AG04450 (cell line): ENCODE results near the gene PCYT1B. TPM values are rescaled to one million over a fixed set of nuclear protein-coding genes. Genes with fewer than 3 reads are reported as not detected.

Experiments
- CTCF ChIA-PET: fragments of 300-600, 350-600 bp; formaldehyde crosslinking; extraction: SDS; loops from one replicate; lab custom pipeline; 2022; ENCODE audit warnings: antibody characterized with exemption, inconsistent platforms; lab: Charles Lee
- POLR2A ChIA-PET: fragments of 350-600 bp; formaldehyde crosslinking; extraction: SDS; loops from one replicate; lab custom pipeline; 2021; ENCODE audit warnings: antibody characterized with exemption, inconsistent platforms; lab: Yijun Ruan, JAX
- DNase-seq: peaks from one replicate; pipeline ENCODE4 v3.0.0-alpha.2; 2011; ENCODE audit warnings: low read depth, low spot score
- H3K27ac ChIP-seq: one replicate; pipeline ENCODE4 v1.5.1; 2012; ENCODE audit warnings: low read depth, low read length, control low read depth
- H3K27me3 ChIP-seq: one replicate; pipeline ENCODE4 v1.6.0; 2012; ENCODE audit warnings: low read length; ENCODE audit not compliant: control insufficient read depth, insufficient read depth
- H3K4me3 ChIP-seq: 2 replicates; pipeline ENCODE4 v1.5.1; 2011; ENCODE audit warnings: mild to moderate bottlenecking, low read depth, low read length, control low read depth
- H3K9me3 ChIP-seq: 2 replicates; pipeline ENCODE4 v1.5.1; 2012; ENCODE audit warnings: low read length; ENCODE audit not compliant: control insufficient read depth, insufficient read depth
- polyA plus RNA-seq: library from polyadenylated mRNA; depleted of rRNA; stranded (reverse); fragments of >200 nt; gene quantifications from 2 replicates; pipeline ENCODE4 v1.2.3, GENCODE V29; 2011
- TF ChIP-seq, protein P1 (sequence below): IDR thresholded peaks from 2 replicates; pipeline ENCODE4 v1.5.1; 2011; ENCODE audit warnings: low read depth, low read length, control low read depth, inconsistent platforms

PCYT1B gene
- polyA plus RNA-seq, 1 experiment: 0.10 TPM

DNA sequence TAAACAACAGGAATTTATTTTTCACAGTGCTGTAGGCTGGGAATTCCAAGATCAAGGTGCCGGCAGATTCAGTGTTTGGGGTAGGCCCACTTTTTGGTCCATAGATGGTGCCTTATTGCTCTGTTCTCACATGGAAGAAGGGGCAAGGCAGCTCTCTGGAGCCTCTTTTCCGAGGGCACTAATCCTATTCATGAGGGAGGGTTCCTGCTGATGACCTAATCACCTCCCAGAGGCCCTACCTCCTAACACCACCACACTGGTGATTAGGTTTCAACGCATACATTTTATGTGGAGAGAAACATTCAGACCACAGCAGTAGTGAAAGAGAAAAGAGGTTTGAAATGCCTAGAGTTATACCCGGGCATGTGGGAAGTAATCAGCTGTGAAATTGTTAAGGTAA lies 45.2 kb upstream of the PCYT1B start:
- Histone ChIP-seq H3K27ac (no peak overlapping the region), H3K27me3 (no peaks in the 10 kb centered on the region), H3K4me3 (no peak overlapping the region), H3K9me3 (no peaks in the 10 kb centered on the region)
- TF ChIP-seq, protein P1, sequence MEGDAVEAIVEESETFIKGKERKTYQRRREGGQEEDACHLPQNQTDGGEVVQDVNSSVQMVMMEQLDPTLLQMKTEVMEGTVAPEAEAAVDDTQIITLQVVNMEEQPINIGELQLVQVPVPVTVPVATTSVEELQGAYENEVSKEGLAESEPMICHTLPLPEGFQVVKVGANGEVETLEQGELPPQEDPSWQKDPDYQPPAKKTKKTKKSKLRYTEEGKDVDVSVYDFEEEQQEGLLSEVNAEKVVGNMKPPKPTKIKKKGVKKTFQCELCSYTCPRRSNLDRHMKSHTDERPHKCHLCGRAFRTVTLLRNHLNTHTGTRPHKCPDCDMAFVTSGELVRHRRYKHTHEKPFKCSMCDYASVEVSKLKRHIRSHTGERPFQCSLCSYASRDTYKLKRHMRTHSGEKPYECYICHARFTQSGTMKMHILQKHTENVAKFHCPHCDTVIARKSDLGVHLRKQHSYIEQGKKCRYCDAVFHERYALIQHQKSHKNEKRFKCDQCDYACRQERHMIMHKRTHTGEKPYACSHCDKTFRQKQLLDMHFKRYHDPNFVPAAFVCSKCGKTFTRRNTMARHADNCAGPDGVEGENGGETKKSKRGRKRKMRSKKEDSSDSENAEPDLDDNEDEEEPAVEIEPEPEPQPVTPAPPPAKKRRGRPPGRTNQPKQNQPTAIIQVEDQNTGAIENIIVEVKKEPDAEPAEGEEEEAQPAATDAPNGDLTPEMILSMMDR: no peak
- ChIA-PET CTCF (interaction anchor here (1.2 kb wide), 1 partner anchor 16 kb away, joined by 3 read pairs; no protein-coding TSS in a partner anchor), POLR2A (no interaction called here)
- no peak for DNase-seq

DNA sequence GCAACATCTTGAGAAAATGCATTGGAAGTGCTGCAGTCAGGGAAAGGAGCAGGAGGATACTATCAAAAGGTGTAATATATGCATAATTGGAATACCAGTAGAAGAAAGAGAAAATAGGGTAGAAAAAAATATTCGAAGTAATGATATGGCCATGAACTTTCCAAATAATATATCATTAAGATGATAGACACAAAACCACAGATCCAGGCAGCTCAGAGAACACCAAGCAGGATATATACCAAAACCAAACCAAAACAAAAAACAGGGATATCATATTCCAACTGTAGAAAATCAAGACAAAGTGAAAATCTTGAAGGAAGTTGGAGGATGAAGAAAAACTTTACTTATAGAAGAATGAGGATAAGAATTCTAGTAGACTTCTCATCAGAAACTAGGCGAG lies 36.9 kb upstream of the PCYT1B start:
- ChIA-PET CTCF (no interaction called here), POLR2A (no interaction called here)

DNA sequence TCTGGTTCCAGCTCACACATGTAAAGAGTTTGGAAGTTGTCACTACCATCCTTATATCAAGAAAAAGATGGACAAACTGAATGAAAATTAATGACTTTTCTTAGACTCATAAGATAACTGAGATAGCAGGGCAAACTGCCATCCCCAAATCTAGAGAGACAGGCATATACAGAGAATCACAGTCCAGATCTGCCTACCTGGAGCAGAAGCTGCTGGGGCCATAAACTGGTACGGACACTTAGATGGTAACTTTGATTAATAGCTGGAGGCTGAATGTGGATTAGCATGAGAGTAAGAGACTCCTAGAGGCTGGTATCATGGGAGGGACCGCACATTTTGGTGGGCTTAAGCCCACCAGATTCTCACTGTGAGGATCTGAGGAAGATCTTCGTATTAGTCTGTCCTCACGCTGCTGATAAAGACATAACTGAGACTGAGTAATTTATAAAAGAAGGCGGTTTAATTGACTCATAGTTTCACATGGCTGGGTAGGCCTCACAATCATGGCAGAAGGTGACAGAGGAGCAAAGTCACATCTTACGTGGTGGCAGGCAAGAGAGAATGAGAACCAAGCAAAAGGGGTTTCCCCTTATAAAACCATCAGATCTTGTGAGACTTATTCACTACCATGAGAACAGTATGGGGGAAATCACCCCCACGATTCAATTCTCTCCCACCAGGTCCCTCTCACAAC lies 35.7 kb upstream of the PCYT1B start:
- CTCF ChIA-PET: no interaction called here
- Histone ChIP-seq H3K4me3 (no peak overlapping the region), H3K27ac (no peak overlapping the region), H3K27me3 (no peaks in the 10 kb centered on the region), H3K9me3 (no peaks in the 10 kb centered on the region)
- POLR2A ChIA-PET: no interaction called here
- no peak for DNase-seq
- TF ChIP-seq, protein P1: no peak

More for the DNA sequence above, 36.9 kb upstream of the PCYT1B start:
- H3K27me3 ChIP-seq: no peaks in the 10 kb centered on the region
- no peaks in the 10 kb centered on the region for H3K9me3 ChIP-seq
- DNase-seq: no peak
- no peak overlapping the region for H3K4me3 ChIP-seq
- TF ChIP-seq, protein P1: no peak
- H3K27ac ChIP-seq: no peak overlapping the region

DNA sequence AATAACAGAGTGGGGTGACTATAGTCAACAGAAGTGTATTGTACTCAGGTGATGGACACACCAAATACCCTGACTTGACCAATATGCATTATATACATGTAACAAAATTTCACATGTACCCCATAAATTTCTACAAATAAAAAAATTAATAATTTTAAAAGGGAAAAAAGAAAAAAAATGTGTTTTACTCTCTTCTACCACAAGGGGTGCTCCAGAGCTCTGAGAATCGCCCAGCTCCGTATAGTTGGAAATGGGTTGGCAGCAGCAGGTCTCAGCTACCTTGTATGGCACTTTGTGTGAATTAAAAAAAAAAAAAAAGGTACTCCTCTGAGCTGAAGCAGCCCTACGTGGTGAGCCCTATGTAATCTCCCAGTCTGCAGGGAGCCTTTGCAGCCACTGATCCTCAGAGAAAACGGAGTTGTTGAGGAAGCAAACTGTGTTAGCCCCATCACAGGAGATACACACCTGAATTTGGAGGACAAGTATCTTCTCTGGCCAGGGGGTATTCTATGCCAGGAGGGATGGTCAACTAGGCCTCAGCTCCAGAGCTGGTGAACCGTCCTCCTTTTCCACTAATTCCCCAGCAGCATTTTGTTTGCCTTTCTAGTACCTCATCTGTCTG lies 29.4 kb upstream of the PCYT1B start:
- POLR2A ChIA-PET: no interaction called here
- H3K27me3 ChIP-seq: no peaks in the 10 kb centered on the region
- CTCF ChIA-PET: interaction anchor here (0.6 to 2.2 kb wide), 9 partner anchors 9 to 467 kb away, joined by 3 to 8 read pairs (median 3); no protein-coding TSS in a partner anchor
- no peaks in the 10 kb centered on the region for H3K9me3 ChIP-seq
- H3K27ac ChIP-seq: no peak overlapping the region
- TF ChIP-seq, protein P1: peak; percentile 54
- no peak for DNase-seq
- H3K4me3 ChIP-seq: no peak overlapping the region

DNA sequence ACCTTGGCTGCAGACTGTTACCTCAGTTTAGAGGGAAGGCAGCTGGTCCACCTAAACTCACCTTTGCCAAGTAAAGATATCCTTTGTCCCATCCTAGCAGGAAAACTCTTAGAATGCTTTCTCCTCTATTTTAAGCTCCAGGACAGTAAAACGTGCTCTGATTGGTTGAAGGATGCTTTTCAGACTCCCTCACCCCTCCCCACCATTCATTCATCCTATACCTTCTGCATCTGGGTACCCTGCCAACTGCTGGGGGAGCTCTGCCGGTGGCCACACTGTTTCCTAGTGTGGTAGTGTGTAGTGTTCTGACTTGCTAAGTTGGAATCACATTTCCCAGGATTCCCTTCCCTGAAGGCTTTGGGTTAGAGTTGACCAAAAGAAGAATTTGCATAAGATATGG lies 26.3 kb upstream of the PCYT1B start:
- CTCF ChIA-PET: no interaction called here
- TF ChIP-seq, protein P1: no peak
- no peak for DNase-seq
- H3K4me3 ChIP-seq: no peak overlapping the region
- H3K27me3 ChIP-seq: no peaks in the 10 kb centered on the region
- no peaks in the 10 kb centered on the region for H3K9me3 ChIP-seq
- H3K27ac ChIP-seq: no peak overlapping the region
- POLR2A ChIA-PET: no interaction called here
